Measurements from ENCODE around the gene KLF3.

The KLF3 gene

DNA sequence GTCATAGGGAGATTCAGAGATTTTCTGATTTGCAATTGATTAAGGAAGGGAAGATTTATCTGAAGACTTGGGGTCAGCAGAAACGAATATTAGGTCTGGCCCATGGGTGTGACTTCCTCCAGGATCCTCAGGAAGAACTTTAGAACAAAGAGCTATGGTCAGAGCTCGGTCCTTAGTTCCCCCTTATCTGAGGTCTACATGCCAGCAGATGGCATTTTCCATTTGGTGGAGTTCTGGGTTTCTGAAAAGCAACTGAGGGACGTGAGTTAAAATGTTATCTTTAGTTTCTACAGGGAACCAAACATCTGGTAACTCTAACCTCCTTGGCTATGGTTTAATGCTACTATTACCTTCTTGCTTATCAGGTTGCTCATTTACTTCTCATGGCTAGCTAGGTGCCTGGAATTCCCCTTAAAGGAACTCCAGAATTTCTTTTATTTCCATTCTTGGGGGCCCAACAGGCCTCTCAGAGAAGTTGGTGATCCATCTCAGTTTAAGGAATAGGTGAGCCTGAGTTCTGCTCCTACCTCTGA, 40.7 kb downstream of the KLF3 start:
- DNase-seq = no peak

GRCh38 chr4:38706301-38706700, 42.3 kb downstream of the KLF3 start:
- DNase-seq = no peak

DNA sequence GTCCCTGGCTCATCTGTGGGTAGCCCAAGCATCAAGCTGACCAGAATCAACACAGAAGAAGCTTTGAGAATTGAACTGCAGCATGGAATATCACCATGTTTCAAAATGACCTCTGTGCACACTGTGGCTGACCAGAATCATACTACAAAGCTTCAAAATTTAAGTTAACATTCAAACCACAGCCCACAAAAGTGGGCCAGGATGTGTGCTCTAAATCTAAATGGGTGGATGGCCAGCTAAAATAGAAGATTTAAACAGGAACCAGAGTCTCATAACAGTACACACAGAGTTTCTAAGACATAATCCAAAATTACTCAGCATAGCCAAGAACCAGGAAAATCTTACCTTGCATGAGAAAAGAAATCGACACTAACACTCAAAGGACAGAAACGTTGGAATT, 46.1 kb downstream of the KLF3 start:
- DNase-seq = no peak

DNA sequence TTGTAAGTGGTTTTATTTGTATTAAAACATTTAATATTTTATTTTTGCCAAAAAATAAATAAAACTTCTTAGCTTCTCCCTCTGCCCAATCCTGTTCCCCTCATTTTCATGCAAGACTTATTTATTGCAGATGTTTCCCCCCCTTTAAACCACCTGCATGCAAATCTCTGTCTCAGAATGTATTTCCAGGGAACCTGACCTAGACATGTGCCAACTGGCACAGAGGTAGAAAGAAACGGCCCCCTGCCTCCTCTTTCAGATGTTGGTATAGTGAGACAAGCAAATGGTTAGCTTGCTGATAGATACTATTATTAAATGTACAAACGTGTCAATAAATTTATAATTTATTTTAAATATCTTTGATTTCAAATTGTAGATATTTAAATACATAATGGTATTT, 47.1 kb downstream of the KLF3 start:
- no peak for DNase-seq

DNA sequence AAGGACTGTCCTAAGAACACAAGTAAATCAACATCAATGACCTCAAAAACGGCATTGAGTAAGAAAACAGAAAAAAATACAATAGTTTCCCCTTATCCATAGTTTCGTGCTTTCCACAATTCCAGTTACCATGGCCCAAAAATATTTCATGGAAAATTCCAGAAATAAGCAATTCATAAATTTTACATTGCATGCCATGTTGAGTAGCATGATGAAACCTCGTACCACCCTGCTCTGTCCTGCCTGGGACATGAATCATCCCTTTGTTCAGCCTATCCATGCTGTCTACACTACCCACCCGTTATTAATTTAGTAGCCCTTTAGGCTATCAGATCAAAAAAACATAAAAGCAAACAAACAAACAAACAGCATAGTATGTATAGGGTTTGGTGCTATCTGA, 51.1 kb downstream of the KLF3 start:
- no peak for DNase-seq

GRCh38 chr4:38716256-38716655, 52.3 kb downstream of the KLF3 start:
- DNase-seq = no peak

- DNase-seq = no peak
Observed at GRCh38 chr4:38717604-38718003, 53.6 kb downstream of the KLF3 start.

DNA sequence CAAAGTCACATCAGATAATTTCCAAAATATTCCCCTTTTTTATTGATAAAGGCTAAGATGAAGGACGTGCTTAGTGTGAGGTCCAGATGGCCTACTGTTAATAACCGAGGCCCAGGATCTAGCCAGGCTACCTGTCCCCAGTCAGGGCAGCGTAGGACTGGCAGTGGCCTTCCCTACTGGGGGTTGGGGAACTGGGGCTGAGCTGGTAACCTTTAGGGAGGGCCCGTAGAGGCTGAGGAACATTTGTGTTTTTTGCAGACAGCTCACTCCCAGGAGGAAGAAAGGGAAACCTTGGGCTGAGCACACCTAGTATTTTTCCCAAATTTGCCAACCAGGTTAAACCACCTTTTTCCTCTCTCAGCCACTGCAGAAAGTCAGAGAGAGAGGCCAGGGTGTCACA, 59.1 kb downstream of the KLF3 start:
- DNase-seq = no peak

DNA sequence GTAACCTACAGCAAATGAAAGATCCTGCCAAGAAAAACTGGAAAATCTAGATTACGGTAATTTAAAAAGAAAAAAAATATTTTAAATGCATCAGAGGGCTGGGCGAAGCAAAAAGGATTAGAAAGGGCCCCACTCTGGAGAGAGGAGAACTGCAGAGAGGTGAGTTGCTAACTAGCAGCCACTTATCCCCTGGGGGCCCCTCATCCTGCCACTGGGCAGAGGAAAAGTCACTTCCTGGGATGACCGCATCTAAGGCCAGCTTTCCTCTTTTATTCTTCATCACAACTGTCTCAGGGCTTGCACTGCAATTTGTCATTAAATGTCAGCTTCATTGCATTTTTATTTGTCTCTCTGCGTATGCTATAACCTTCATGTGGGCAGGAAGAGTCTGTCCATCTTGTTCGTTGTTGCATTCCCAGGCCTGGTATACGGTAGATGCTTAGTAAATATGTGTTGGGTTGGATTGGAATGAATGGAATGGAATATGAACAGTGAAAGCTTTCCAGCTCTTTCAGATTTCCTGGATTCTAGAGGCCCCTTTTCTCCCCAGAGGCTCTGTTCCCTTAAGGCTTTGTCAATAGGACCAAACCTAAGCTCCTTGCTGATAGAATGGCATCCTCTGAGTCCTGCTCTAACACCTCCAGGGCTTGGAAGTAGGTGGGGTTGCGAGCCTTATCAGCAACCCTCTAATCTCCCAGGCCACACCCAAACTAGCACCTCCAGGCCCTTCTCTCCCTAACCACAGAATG, 59.9 kb downstream of the KLF3 start:
- no peak for DNase-seq

- no peak for DNase-seq
Observed at GRCh38 chr4:38724475-38724808, 60.4 kb downstream of the KLF3 start.

DNA sequence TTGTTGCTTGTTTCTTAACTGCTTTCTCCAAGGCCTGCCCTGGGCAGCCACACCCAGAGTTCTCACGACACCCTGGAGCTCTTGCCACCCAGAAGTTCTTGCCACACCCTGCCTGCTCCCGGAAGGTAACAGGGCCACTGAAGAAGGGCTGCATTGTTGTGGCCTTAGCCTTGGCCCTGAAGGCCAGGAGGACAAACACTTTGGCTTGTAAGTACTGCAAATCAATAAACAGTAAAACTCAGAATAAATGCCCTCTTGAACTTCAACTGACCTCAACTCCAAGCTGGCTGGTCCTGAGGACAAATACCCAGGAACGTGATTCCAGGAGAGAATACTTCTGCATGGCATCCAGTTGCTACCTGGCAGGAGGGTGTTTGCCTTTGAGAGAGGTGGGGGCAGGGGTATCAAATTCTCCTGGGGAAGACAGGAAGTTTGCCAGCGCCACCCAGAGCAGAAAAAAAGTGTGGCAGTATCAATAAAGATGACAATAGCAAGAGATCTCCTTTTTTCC, 64.7 kb downstream of the KLF3 start:
- DNase-seq = no peak

DNA sequence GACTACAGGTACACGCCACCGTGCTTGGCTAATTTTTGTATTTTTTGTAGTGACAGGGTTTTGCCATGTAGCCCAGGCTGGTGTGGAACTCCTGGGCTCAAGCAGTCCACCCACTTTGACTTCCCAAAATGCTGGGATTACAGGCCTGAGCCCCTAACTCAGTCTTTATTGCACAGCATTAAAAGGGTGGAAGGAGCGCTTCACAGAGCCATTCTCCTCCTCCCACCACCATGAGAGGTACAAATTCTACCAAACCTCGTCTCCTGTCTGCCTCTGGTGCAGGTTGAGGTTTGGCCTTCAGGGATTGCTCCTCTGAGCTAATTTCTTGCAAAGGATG, 66.5 kb downstream of the KLF3 start:
- no peak for DNase-seq

DNA sequence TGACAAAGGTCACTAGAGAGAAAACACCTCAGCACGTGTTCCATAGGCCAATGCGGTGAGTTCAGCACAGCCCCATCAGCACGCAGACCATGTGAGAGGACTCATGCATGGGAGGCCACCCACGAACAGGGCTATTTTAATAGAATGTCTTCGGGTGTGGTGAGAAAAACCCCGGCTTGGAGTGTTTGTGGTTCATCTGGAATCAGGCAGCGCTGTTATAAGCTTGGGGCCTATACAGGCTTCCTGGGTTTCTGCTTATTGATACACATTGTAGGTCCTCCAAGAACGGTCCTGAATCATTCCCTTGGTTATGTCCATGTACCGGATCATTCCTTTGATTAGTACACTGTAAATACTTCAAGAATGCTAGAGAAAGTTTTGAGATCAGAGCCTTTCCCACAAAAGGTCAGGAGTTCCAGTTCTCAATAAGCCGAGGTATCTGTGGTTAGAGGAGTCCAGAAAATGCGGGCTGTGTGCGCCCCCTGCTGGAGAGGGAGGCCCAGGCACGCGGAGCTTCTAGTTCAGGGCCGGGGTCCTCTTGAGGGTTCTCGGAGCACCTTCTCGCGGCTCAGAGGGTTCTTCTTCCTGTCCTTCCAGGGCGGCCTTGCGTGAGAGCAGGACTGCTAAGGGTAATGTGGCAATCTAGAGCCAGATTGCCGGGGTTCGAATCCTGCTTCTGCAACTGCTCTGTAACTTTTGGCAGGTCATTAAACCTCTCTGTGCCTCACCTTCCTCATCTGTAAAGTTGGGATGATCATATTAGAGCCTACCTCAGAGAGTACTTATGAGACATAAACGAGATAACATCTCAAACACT, 67.0 kb downstream of the KLF3 start:
- peak; percentile 74 to 82 for DNase-seq

- no peak for DNase-seq
Observed at GRCh38 chr4:38733663-38734062, 69.7 kb downstream of the KLF3 start.

DNA sequence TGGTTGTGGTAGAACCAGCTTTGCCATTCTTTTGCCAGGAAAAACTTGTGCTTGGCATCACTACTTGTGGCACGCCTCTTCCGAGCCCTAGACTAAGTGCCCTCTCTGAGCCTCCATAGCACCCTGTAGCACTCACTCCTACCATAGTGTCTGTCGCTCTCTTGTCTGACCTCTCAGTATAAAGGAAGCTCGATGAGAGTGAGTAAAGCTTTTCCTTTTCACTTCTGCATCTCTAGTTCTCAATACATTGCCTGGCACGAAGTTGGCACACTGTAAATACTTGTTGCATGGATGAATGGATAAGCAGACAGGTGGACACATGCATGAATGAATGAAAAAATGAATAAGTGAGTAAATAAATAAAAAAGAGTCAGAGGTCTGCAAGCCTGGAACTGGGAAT, 70.4 kb downstream of the KLF3 start:
- no peak for DNase-seq

- no peak for DNase-seq
Observed at GRCh38 chr4:38734911-38735310, 70.9 kb downstream of the KLF3 start.

- no peak for DNase-seq
Observed at GRCh38 chr4:38735870-38736269, 71.9 kb downstream of the KLF3 start.

- no peak for DNase-seq
Observed at GRCh38 chr4:38738940-38739803, 75.2 kb downstream of the KLF3 start.

DNA sequence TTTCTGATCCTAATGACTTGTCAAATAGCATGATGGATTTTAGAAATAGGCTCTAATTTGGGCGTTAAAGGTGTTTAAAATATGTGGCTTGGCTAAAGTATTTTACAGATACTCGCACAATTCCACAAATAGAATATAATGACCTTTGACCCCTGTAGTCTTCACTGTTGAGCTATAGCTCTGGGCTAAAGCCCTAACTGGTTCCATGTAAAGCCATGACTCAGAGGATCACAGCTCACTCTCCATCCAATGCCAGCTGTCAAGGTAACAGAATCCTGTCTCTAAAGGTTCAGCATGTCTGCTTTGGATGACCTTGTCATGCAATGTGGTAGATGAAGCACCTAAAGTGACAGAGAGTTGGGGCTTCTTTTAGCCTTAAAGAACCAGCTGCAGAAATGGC, 76.3 kb downstream of the KLF3 start:
- no peak for DNase-seq

DNA sequence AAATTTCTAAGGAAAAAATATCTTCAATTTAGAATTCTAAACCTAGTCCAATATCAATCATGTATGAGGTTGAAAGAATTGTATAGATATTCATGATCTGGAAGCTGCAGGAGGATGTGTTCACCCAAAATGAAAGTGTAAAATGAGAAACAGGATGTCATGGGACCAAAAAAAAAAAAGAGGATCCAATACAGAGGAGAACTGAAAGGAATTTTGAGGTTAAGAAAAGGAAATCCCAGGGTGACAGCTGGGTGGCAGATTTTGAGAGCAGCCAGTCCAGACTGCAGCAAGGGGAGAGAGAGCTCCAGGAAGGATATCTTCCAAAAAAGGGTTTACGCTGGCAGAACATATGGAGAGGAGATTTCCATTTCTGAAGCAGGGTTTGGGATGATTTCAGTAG, 79.9 kb downstream of the KLF3 start:
- DNase-seq = no peak

DNA sequence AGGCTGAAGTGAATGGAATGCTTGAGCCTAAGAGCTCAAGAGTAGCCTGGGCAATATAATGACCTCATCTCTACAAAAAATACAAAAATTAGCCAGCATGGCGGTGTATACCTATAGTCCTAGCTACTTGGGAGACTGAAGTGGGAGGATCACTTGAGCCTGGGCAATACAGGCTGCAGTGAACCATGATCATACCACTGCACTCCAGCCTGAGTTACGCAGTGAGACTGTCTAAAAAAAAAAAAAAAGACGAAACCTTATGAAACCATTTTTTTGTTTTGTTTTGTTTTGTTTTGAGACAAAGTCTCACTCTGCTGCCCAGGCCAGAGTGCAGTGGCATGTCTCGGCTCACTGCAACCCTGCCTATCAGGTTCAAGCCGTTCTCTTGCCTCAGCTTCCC, 81.9 kb downstream of the KLF3 start:
- DNase-seq = no peak

- DNase-seq = no peak
Observed at GRCh38 chr4:38747629-38748028, 83.6 kb downstream of the KLF3 start.

GRCh38 chr4:38749336-38749735, 85.3 kb downstream of the KLF3 start:
- no peak for DNase-seq
